ENCODE data around the gene GBA3.

GBA3 gene

DNA sequence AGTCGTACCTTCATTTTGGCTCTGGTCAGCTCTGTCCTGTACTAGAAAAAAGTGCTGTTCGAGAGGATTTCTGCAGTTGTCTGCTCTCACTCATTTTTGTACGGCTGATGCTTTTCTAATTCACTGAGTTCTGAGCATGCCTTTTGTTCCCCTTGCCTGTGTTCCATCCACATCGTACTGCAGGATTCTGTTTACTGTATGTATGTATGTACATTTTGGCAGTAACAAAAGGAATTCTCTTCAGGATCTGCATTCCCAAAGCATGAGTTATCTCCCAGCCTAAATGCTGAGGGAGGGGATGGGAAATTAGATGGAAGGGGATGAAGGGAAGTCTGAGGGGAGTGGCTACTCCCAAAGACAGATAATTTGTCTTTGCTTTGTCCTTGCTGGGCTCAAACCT, 87.6 kb downstream of the GBA3 start:
- DNase-seq = no peak

DNA sequence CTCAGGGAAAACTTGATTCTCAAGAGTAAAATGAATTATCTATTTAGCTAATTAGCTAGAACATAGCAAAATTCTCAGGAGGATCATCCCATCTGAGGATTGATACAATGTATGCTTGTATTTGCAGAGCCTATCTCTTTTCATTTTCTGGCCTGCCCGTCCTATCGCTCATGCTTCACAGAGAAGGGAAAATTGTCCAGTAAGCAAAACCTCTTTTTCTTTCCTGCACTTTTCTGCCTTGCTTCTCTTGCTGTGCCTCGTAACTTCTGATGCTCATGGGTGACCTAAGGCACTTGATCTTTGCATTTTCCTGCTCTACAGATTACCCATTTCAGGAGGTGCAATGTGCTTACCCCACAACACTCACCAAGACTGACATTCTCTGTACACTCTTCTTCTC, 88.1 kb downstream of the GBA3 start:
- DNase-seq = no peak

DNA sequence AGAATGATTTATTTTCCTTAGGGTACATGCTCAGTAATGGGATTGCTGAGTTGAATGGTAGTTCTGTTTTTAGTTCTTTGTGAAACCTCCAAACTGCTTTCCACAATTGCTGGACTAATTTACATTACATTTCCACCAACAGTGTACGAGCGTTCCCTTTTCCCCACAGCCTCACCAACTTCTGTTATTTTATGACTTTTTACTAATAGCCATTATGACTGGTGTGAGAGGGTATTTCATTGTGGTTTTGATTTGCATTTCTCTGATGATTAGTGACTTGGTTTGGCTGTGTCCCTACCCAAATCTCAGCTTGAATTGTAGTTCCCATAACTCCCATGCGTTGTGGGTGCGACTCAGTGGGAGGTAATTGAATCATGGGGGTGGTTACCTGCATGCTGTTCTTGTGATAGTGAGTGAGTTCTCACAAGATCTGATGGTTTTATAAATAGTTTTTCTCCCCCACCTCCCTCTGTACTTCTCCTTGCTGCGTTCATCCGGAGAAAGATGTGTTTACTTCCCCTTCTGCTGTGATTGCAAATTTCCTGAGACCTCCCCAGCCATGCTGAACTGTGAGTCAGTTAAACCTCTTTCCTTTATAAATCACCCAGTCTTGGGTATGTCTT, 95.1 kb downstream of the GBA3 start:
- DNase-seq = no peak

DNA sequence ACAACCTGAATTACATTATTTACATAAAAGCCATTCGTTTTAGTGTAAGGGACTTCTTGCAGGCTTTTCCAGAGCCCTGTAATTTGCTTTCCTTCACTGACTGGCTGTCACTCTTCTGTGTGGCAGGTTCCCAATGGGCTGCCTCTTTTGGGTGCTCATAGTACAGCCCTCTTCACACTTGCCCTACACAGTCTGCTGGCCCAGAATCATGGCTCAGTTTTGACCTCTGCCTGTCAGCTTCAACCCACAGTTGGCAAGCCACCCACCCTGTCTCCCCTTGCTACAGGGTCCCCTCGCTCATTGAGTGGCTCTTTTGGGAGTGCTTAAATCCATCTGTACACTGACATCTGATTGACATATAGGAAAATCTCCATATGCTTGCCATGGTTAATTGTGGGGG, 97.9 kb downstream of the GBA3 start:
- DNase-seq = no peak

DNA sequence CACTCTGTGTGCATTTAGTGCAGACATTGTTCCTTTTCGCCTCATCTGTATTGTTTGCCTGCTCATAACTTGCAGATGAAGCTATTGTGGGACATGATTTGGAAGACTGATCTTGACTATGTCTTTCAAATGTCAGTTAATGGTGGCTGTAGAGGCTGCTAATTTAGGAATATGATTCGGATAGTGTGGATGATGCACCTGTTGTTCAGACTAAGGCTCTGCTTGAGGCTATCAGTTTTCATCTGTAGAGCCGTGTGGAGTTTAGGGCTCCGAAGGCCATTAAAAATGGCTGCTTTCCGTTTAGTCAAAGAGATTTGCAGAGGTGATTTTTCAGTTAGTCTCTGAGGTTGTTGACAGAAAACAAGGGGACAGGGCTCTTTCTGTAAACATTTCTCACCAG, 102.0 kb downstream of the GBA3 start:
- DNase-seq = no peak

DNA sequence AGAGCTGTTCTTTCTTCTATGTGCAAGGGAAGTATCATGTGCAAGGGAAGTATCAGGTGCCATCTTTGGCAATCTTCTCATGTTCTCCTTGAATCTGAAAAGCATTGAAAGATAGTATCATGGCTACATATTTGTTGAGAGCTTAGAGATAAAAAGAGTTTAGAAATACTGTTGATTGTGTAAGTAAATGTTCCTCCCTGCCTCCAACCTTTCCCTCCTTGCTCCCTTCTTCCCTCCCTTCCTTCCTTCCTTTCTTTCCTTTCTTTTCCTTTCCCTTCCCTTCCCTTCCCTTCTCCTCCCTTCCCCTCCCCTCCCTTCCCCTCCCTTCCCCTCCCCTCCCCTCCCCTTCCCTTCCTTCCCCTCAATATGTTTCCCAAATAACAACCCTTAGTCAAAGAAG, 108.7 kb downstream of the GBA3 start:
- no peak for DNase-seq

DNA sequence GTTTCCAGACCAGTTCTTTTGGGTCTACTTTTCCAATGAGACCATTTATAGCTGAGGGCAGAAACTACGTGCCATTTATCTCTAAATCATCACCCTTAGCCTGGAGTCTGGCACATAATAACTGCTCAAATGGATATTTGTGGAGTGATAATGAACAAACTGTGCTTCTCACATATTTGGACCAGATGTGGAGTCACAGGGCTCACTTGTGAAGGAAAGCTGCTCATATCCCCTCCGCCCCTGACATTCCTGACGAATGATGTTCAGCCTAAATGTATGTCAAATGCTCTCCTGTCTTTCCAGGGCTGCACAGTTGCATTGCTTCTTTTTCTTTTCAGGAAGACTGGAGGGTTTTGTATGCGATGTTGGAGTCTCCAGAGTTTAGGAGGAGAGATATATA, 110.1 kb downstream of the GBA3 start:
- DNase-seq = no peak

DNA sequence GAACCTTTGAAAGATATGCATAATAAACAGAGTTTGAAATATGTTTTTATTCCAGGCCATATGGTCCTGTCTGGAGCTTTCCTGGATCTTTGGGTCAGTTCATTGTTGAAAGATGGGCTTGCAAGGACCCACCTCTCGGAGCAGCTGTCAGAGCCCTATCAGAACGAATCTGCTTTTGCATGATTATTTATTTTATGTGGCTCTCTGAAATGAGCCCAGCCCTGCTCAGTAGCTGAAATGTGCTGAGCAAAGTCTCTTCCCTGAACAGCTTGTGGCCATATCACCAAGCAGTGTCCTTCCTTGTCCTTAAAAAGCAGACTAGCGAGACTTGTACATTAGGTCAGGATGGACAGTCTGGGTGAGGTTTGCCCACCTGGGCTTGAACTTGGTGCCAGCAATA, 110.8 kb downstream of the GBA3 start:
- DNase-seq = no peak

DNA sequence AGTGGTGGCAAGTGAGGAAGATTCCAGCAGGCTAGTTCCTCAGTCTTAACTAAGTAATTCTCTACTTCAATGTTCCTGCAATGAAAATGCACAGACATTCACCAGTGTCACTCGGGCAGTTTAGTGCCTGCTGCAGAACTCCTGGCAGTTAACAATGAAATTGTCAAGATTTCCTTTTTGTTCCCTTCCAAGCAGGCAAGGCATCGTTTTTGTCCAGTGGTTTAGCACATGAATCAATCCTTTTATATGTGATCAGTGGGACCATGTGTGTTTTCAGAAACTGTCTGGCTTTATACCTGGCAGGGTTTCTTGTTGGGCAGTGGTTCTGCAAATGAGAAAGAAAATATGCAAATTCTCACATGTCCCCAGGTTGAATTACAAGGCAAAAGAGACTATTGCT, 122.2 kb downstream of the GBA3 start:
- DNase-seq = no peak

DNA sequence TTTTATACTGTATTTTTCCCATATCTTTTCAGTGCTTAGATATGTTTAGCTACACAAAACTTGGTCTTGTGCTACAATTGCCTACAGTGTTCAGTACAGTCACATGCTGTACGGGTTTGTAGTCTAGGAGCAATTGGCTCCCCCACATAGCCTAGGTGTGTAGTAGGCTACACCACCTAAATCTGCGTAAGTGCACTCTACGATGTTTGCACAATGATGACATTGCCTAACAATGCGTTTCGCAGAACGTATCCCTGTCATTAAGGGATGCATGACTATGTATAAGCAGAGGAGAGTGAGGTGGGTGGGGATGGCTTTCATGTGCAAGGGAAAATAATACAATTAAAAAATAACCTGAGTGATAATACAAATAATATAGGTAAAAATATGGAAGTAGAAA, 131.4 kb downstream of the GBA3 start:
- DNase-seq = no peak

DNA sequence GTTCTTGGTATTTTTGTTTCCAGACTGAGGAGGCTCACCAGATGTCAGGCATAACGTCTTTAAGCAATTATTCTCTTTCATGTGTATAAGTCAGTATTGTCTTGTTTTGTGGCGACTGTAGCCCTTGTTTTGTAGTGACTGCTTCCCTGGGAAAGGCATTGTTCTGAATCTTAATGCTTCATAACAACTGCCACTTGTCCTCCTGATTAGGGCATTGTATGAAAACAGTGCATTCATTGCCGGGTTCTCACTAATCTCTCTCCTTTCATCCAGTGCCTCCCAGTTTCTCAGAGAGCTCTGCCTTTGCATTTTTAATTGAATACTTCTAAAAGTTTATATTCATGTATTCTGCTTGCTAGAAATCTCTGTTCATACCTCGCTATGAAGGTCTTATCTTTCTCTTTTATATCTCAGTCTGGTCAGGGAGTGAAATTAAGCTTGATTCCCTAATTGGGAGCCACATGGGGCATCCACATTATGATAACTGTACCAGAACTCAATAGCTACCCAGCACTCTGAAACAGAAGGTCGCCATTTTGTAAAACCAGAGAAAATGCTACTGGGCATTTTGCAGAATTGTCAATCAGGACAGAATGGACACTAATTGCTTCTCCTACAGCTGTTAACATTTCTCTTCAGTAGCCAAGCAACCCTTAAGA, 149.8 kb downstream of the GBA3 start:
- no peak for DNase-seq

DNA sequence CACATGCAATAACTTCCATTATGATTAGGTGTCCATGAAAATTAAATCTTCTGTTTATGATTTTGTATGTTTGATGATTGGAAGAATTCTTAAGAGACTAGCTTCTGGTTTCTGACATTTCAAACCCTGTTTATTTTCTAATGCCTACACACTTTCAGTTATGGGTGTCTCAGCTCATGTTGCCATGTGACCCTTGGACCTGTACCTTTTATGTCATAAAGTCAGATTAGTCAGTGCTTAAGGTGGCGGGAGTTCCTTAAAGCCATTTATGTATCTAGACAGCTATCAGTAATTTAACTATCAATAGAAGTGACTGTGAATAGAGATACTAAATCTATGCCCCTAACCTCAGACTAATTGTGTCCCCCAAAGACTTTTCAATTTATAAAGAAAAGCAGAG, 155.6 kb downstream of the GBA3 start:
- no peak for DNase-seq

DNA sequence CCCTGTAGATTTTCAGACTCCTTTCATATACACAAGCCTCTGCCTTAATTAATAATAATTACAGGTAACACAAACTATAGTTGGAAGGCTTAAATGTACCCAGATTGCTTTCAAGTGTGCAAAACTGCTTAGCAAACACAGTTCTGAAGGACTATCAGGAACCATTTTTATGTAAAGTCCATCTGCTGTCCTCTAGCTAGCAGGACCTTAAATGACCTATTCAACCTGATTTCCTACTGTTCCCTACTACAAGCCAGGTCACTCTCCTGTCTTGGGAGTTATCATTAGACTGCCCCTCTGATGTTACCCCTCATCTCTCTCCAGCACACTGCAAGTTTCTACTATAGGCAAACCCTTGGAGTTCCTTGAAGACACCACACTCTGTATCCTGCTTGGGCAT, 157.3 kb downstream of the GBA3 start:
- DNase-seq = no peak

DNA sequence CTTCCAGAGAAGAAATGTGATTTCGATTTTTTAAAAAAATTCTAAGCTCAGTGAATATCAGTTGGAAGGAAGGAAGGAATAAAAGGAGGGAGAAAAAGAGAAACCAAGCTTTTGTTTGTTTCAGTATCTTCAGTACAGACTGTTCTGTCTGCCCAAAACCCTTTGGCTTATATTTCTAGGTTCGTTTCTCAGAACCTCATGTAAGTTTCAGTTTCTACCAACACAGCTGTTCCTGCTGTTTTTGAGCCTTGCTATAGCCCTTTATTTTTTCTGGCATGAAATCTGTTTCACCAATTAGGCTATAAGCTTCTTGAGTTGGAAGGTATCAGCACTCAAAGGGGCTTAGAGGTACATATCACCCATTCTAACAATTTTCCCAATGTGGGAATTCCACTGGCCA, 157.9 kb downstream of the GBA3 start:
- no peak for DNase-seq

DNA sequence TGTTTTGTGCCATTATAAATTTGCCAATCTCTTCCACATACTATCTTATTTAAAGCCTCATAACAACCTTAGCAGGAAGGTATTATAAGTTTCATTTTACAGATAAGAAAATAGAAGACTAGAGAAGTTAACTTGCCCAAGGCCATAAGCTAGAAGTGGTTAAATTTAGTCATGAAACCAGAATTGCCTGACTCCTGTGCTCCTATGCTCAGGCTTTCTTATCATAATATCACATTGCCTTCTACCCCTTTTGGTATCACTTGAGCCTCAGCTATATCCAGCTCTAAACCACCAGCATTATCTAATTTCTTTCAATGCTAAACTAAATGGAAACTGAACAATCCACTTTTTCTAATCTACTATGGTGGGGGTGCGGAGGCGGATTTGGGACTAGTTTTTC, 164.7 kb downstream of the GBA3 start:
- no peak for DNase-seq

DNA sequence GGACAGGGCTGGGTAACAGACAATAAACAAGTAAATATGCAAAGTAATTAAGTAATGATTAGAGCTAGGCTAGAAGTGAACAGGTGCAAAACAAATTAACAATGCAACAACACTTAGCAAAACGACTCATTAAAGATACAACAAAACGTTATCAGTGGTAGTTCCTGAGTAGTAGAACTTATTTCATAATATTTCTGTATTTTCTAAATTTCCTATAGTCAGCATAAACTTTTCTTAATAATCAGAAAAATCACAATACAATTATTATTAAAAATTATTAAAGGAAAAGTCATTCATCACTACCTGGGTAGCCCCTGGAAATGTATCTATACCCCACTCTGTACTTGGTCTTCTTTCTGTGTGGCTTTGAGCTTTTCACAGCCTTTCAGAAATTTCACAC, 166.6 kb downstream of the GBA3 start:
- DNase-seq = no peak
